ENCODE measurements around the gene ALDH3A1.

The ALDH3A1 gene

GRCh38 chr17:19755821-19756510 is 7.9 kb upstream of the ALDH3A1 start:
- H3K36me3 Mint-ChIP-seq (ENCODE audit: low read depth): no peaks in the 10 kb centered on the region
- H3K9me3 Mint-ChIP-seq: peaks cover 6% of the 10 kb centered on the region
- H3K27me3 Mint-ChIP-seq (ENCODE audit: low read depth): peaks cover 18% of the 10 kb centered on the region
- H3K4me3 Mint-ChIP-seq: no peak overlapping the region
- H3K4me1 Mint-ChIP-seq: peaks cover 3% of the 10 kb centered on the region
- no peak for TF ChIP-seq CTCF (IDR thresholded peaks at IDR 0.05; ENCODE audit: unreplicated experiment in 3 of 3)
- no peak overlapping the region for H3K27ac Mint-ChIP-seq

GRCh38 chr17:19755392-19755791 is 7.3 kb upstream of the ALDH3A1 start:
- Mint-ChIP-seq H3K4me1 (no peaks in the 10 kb centered on the region), H3K9me3 (peaks cover 2% of the 10 kb centered on the region), H3K27ac (no peak overlapping the region), H3K27me3 (ENCODE audit: low read depth) (peaks cover 17% of the 10 kb centered on the region), H3K4me3 (no peak overlapping the region), H3K36me3 (ENCODE audit: low read depth) (no peaks in the 10 kb centered on the region)
- TF ChIP-seq CTCF (IDR thresholded peaks at IDR 0.05; ENCODE audit: unreplicated experiment in 3 of 3): no peak

- Mint-ChIP-seq H3K27me3 (ENCODE audit: low read depth) (peaks cover 17% of the 10 kb centered on the region), H3K9me3 (no peaks in the 10 kb centered on the region), H3K36me3 (ENCODE audit: low read depth) (no peaks in the 10 kb centered on the region), H3K4me3 (no peak overlapping the region), H3K4me1 (peaks cover 5% of the 10 kb centered on the region), H3K27ac (no peak overlapping the region)
- TF ChIP-seq CTCF (IDR thresholded peaks at IDR 0.05; ENCODE audit: unreplicated experiment in 3 of 3): peak in 2 of 3 experiments; percentile 20 to 22
Measured at GRCh38 chr17:19753661-19754463, 5.8 kb upstream of the ALDH3A1 start.

DNA sequence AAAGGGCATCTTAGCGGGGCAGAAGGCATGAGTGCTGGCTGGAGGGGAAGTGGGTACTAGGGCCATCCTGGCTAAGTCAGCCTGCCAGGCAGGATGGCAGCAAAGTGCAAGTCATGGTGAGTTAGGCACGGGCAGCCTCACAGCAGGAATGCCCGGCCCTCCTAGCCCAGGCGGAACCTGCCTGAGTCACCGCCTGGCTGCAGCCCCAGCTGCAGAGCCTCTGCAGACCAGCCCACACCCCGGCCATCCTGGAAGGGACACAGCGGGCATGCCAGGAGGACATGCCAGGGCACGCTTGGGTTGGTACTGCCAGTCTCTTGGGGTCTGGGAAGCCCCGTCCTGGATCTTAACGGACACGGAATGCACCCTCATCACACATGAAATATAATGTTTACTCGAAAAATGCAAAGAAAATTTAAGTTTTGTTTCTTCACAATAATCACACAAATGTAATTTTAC is 5.0 kb upstream of the ALDH3A1 start:
- no peak for TF ChIP-seq CTCF (IDR thresholded peaks at IDR 0.05; ENCODE audit: unreplicated experiment in 3 of 3)
- H3K4me1 Mint-ChIP-seq: peaks cover 13% of the 10 kb centered on the region
- H3K36me3 Mint-ChIP-seq (ENCODE audit: low read depth): no peaks in the 10 kb centered on the region

DNA sequence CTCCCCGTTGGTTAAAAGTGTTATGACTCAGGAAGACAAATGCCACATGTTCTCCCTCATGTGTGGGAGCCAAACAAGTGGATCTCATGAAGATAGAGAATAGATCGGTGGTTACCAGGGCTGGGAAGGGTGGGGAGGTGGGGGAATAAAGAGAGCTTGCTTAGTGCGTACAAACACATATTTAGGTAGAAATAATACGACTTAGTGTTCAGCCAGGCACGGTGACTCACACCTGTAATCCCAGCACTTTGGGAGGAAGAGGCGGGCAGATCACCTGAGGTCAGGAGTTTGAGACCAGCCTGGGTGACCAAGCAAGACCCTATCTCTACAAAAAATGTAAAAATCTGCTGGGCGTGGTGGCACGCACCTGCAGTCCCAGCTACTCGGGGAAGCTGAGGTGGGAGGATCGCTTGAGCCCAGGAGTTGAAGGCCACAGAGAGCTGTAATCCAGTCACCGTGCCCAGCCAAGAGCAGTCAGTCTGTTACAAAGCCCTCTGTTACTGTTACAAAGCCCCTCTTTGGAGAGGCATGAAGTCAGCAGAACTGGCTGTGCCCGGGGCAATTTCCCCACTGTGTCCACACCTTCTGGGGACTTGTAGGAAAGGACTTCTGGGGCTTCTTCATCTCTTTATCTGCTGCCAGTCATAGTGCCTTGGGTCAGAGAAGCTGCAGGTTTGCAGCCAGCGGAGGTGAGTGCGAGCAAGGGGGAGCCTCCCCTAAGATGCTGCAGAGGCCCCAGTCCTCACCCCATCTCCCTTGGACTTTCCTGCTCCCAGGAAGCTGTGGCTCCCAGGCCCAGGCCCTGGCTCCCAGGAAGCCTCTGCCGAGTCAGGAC is 4.3 kb upstream of the ALDH3A1 start:
- H3K36me3 Mint-ChIP-seq (ENCODE audit: low read depth): no peaks in the 10 kb centered on the region
- no peak overlapping the region for H3K27ac Mint-ChIP-seq
- peaks cover 16% of the 10 kb centered on the region for H3K4me1 Mint-ChIP-seq
- no peak for TF ChIP-seq CTCF (IDR thresholded peaks at IDR 0.05; ENCODE audit: unreplicated experiment in 3 of 3)
- H3K4me3 Mint-ChIP-seq: no peak overlapping the region
- H3K9me3 Mint-ChIP-seq: no peaks in the 10 kb centered on the region
- peaks cover 22% of the 10 kb centered on the region for H3K27me3 Mint-ChIP-seq (ENCODE audit: low read depth)

More for the DNA sequence above, 5.0 kb upstream of the ALDH3A1 start:
- Mint-ChIP-seq H3K9me3 (no peaks in the 10 kb centered on the region), H3K27me3 (ENCODE audit: low read depth) (peaks cover 19% of the 10 kb centered on the region), H3K4me3 (no peak overlapping the region), H3K27ac (no peak overlapping the region)
